Erythroblast (primary cell): Measurements from ENCODE around the gene UCHL5.

ENCODE experiments used
- GATA1 ChIP-seq: IDR thresholded peaks from 2 replicates; pipeline ENCODE4 v1.6.1; 2011; ENCODE audit warnings: low read depth, mild to moderate bottlenecking, control low read depth, low read length, moderate library complexity
- POLR2A ChIP-seq: IDR thresholded peaks from 2 replicates; pipeline ENCODE4 v1.6.1; 2011; ENCODE audit warnings: mild to moderate bottlenecking, low read length

DNA sequence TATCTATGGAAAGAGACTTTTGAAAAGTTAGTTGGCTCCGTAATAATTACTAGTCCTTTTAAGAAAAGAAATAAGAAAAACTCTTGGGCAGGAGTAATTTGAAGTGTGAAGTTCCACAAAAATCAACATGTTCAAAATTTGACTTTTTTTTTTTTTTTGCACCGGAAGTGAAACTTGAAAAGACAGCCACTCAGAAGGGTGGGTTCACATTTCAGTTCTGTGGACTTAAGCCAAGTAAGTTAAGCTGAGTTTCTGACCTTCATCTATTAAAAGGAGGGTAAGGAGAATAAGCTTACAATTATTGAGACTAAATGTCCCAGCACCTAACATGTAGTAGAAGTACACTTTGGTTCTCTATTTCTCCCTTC is 11.2 kb upstream of the UCHL5 start:
- TF ChIP-seq POLR2A (no peak), GATA1 (no peak)
